Prostate gland (tissue), 2 donors: ENCODE measurements around the gene RTN4R.
"Not testable (repeated sequence)": the region's sequence is repeated elsewhere in the genome, so short reads cannot be mapped to it uniquely, and the experiment has no call there.

Experiments used
- POLR2AphosphoS5 ChIP-seq: sonication (generic); formaldehyde crosslinking; IDR thresholded peaks from one replicate; pipeline ENCODE4 v1.6.1; 2017; ENCODE audit warnings: antibody characterized with exemption
- TF ChIP-seq, protein P1 (sequence below), 4 experiments: fragments of 200-600 bp in 2 of 4; fragments of 450-650 bp in 2 of 4; sonication (generic) in 2 of 4; IDR thresholded peaks; 1 replicate in 3 of 4; 2 replicates in 1 of 4; pipeline ENCODE4 v1.5.1; 2016 to 2019; ENCODE audit warnings: antibody characterized with exemption in 4 of 4, mild to moderate bottlenecking in 2 of 4, moderate library complexity in 2 of 4

GRCh38 chr22:20263404-20264281, 4.5 kb downstream of the RTN4R start:
- TF ChIP-seq, protein P1, sequence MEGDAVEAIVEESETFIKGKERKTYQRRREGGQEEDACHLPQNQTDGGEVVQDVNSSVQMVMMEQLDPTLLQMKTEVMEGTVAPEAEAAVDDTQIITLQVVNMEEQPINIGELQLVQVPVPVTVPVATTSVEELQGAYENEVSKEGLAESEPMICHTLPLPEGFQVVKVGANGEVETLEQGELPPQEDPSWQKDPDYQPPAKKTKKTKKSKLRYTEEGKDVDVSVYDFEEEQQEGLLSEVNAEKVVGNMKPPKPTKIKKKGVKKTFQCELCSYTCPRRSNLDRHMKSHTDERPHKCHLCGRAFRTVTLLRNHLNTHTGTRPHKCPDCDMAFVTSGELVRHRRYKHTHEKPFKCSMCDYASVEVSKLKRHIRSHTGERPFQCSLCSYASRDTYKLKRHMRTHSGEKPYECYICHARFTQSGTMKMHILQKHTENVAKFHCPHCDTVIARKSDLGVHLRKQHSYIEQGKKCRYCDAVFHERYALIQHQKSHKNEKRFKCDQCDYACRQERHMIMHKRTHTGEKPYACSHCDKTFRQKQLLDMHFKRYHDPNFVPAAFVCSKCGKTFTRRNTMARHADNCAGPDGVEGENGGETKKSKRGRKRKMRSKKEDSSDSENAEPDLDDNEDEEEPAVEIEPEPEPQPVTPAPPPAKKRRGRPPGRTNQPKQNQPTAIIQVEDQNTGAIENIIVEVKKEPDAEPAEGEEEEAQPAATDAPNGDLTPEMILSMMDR (IDR thresholded peaks at IDR 0.05), result not testable (repeated sequence)
- not testable (repeated sequence) for TF ChIP-seq POLR2AphosphoS5
